ENCODE results near the gene GPER1.

GPER1 gene

GRCh38 chr7:1085910-1086421, 1.9 kb upstream of the GPER1 start:
- in situ Hi-C loops (cut with MboI; ENCODE audit: low sequenced_read_pairs) = no loop called here

GRCh38 chr7:1086588-1087464, 1.1 kb upstream of the GPER1 start:
- in situ Hi-C loops (cut with MboI; ENCODE audit: low sequenced_read_pairs) = no loop called here

GRCh38 chr7:1087465-1087814, 473 bp upstream of the GPER1 start:
- in situ Hi-C loops (cut with MboI; ENCODE audit: low sequenced_read_pairs) = no loop called here

- in situ Hi-C loops (cut with MboI; ENCODE audit: low sequenced_read_pairs) = no loop called here
Observed at GRCh38 chr7:1090236-1090635, 2.3 kb downstream of the GPER1 start.

- in situ Hi-C loops (cut with MboI; ENCODE audit: low sequenced_read_pairs) = no loop called here
Observed at GRCh38 chr7:1090686-1091643, 3.1 kb downstream of the GPER1 start.

GRCh38 chr7:1091644-1092027, 3.7 kb downstream of the GPER1 start:
- in situ Hi-C loops (cut with MboI; ENCODE audit: low sequenced_read_pairs) = no loop called here

GRCh38 chr7:1092161-1092632, 4.3 kb downstream of the GPER1 start:
- in situ Hi-C loops (cut with MboI; ENCODE audit: low sequenced_read_pairs) = no loop called here

GRCh38 chr7:1092806-1093501, 5.0 kb downstream of the GPER1 start:
- in situ Hi-C loops (cut with MboI; ENCODE audit: low sequenced_read_pairs) = no loop called here

- in situ Hi-C loops (cut with MboI; ENCODE audit: low sequenced_read_pairs) = no loop called here
Observed at GRCh38 chr7:1093502-1093843, 5.6 kb downstream of the GPER1 start.

- in situ Hi-C loops (cut with MboI; ENCODE audit: low sequenced_read_pairs) = no loop called here
Observed at GRCh38 chr7:1093916-1094508, 6.1 kb downstream of the GPER1 start.

- in situ Hi-C loops (cut with MboI; ENCODE audit: low sequenced_read_pairs) = no loop called here
Observed at GRCh38 chr7:1094870-1095269, 7.0 kb downstream of the GPER1 start.

- in situ Hi-C loops (cut with MboI; ENCODE audit: low sequenced_read_pairs) = no loop called here
Observed at GRCh38 chr7:1095621-1096155, 7.8 kb downstream of the GPER1 start.

- in situ Hi-C loops (cut with MboI; ENCODE audit: low sequenced_read_pairs) = no loop called here
Observed at GRCh38 chr7:1096156-1097119, 8.5 kb downstream of the GPER1 start.

- in situ Hi-C loops (cut with MboI; ENCODE audit: low sequenced_read_pairs) = no loop called here
Observed at GRCh38 chr7:1097120-1097504, 9.2 kb downstream of the GPER1 start.

GRCh38 chr7:1098243-1099153, 10.6 kb downstream of the GPER1 start:
- in situ Hi-C loops (cut with MboI; ENCODE audit: low sequenced_read_pairs) = no loop called here

GRCh38 chr7:1099154-1099542, 11.2 kb downstream of the GPER1 start:
- in situ Hi-C loops (cut with MboI; ENCODE audit: low sequenced_read_pairs) = no loop called here

- in situ Hi-C loops (cut with MboI; ENCODE audit: low sequenced_read_pairs) = no loop called here
Observed at GRCh38 chr7:1099637-1100036, 11.7 kb downstream of the GPER1 start.

GRCh38 chr7:1100386-1100785, 12.5 kb downstream of the GPER1 start:
- in situ Hi-C loops (cut with MboI; ENCODE audit: low sequenced_read_pairs) = no loop called here
